Activated T-cell treated with anti-CD3 and anti-CD28 coated beads, Interleukin-2, amount 50 U/mL, for 72 hours (primary cell): ENCODE measurements around the gene NTN3. TPM values are rescaled to one million over a fixed set of nuclear protein-coding genes. Genes with fewer than 3 reads are reported as not detected.

Experiments used
- ATAC-seq, 2 donors: fragments of 150-1000 bp; cut with Tn5 transposase; replicated peaks in 1 of 2; 2 replicates each; pipeline ENCODE4 v1.10.0; 2021; ENCODE audit warnings: moderate library complexity in 2 of 2, mild to moderate bottlenecking in 1 of 2
- DNase-seq, 2 donors: peaks; one replicate each; pipeline ENCODE4 v3.0.0; 2021 to 2022; ENCODE audit warnings: mixed read lengths in 1 of 2
- H3K27ac Mint-ChIP-seq: one replicate; pipeline ENCODE4 v1.8.0; 2022; ENCODE audit warnings: mild to moderate bottlenecking, moderate library complexity, mixed read lengths
- H3K27me3 Mint-ChIP-seq: one replicate; pipeline ENCODE4 v1.8.0; 2022; ENCODE audit warnings: low read depth, mixed read lengths
- H3K36me3 Mint-ChIP-seq, 2 donors: one replicate each; pipeline ENCODE4 v1.8.0; 2022; ENCODE audit warnings: mixed read lengths in 2 of 2, mild to moderate bottlenecking in 1 of 2; ENCODE audit not compliant: insufficient read depth in 2 of 2
- H3K4me1 Mint-ChIP-seq: one replicate; pipeline ENCODE4 v1.8.0; 2022; ENCODE audit warnings: low read depth, mixed read lengths
- H3K4me3 Mint-ChIP-seq, 2 donors: one replicate each; pipeline ENCODE4 v1.8.0; 2022; ENCODE audit warnings: mild to moderate bottlenecking in 2 of 2, mixed read lengths in 2 of 2, moderate library complexity in 2 of 2
- H3K9me3 Mint-ChIP-seq, 2 donors: one replicate each; pipeline ENCODE4 v1.8.0; 2022; ENCODE audit warnings: mixed read lengths in 2 of 2
- total RNA-seq, 2 donors: library from RNA; stranded (reverse); gene quantifications; one replicate each; pipeline ENCODE4 v1.2.3, GENCODE V29; 2022

Gene NTN3
- total RNA-seq, 2 donors from 2014 or later = not detected

DNA sequence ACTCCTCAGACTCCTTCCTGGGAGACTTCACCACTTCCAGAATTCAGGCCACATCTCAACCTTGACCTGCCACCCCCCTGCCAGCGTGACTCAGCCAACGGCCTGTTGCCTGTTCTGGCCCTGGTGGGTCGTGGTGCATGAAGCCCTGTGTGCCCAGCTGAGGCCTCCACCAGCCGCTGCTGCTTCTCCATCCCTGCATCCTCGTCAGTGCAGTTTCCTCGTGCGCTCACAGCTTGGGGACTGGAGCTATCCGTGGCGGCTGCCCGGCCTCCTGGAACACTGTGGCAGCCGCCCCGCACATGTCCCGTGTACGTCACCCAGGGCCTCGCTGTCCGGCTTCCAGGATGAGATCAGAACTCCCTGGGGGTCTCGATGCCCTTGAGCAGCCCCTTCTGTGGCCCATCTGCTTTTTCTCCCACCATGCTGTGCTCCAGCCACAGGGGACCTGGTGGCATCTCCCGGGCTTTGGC, 19.2 kb upstream of the NTN3 start:
- ATAC-seq = no peak
- Mint-ChIP-seq H3K27ac (no peak overlapping the region), H3K4me1 (no peaks in the 10 kb centered on the region), H3K4me3 (no peak overlapping the region), H3K27me3 (no peaks in the 10 kb centered on the region), H3K9me3 (no peaks in the 10 kb centered on the region), H3K36me3 (peaks cover 9 to 20% of the 10 kb centered on the region in 2 donors)
- no peak for DNase-seq

DNA sequence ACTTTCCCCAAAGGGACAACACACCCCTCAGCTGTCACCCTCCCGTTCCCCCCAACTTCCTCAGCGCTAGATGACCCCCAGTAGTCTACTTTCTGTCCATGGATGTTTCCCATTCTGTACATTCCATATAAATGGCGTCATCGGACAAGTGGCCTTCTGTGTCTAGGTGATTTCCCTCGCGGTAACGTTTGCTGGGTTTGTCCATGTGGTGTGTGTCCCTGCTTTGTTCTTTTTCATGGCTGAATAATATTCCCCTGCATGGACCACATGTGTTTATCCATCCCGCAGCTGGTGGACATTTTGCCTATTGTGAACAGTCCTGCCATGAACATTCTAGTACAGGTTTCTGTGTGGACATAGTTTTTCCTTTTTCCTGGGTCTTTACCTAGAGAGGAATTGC, 18.4 kb upstream of the NTN3 start:
- DNase-seq (no peak), ATAC-seq (no peak)
- no peak overlapping the region for H3K27ac Mint-ChIP-seq
- no peaks in the 10 kb centered on the region for H3K9me3 Mint-ChIP-seq
- H3K4me3 Mint-ChIP-seq = no peak overlapping the region
- H3K36me3 Mint-ChIP-seq = peaks cover 9 to 19% of the 10 kb centered on the region in 2 donors
- no peaks in the 10 kb centered on the region for H3K27me3 Mint-ChIP-seq
- H3K4me1 Mint-ChIP-seq = no peaks in the 10 kb centered on the region

DNA sequence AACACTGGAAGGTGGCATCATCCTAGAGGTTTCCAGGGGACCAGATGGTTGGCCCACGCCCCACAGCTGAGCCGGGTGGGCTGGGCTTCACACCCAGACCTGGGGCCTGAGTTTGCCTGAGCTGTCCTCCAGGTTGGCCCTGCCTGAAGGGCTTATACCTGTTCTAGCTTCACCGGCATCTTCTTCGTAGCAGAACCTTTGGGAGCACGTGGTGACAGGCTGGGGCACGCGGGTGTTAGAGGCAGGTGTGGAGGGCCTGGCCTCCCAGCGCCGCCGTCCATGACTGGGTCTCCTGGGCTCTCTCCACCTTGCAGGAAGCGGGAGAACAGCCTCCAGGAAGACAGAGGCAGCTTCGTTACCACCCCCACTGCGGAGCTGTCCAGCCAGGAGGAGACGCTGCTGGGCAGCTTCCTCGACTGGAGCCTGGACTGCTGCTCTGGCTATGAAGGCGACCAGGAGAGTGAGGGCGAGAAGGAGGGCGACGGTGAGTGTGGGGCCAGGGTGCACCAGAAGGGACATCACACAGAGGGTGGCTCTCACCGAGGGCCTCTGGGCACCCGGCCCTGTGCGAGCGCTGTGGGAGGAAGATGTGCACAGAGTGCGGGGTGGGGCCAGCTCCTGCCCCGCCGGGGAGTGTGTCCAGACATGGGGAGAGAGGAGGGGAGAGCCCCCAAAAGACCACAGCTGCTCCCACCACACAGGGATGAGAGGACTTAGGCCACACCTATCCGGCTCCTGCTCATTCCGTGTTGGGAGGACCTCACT, 15.8 kb upstream of the NTN3 start:
- no peaks in the 10 kb centered on the region for H3K9me3 Mint-ChIP-seq
- no peak overlapping the region for H3K4me3 Mint-ChIP-seq
- peaks cover 4 to 20% of the 10 kb centered on the region in 2 donors for H3K36me3 Mint-ChIP-seq
- H3K4me1 Mint-ChIP-seq = peaks cover 7% of the 10 kb centered on the region
- H3K27me3 Mint-ChIP-seq = no peaks in the 10 kb centered on the region
- DNase-seq = no peak
- ATAC-seq = no peak
- no peak overlapping the region for H3K27ac Mint-ChIP-seq

GRCh38 chr16:2456551-2457153, 14.4 kb upstream of the NTN3 start:
- H3K27ac Mint-ChIP-seq = no peak overlapping the region
- H3K4me1 Mint-ChIP-seq = peaks cover 12% of the 10 kb centered on the region
- ATAC-seq = no peak
- DNase-seq = no peak
- peaks cover 2 to 16% of the 10 kb centered on the region in 2 donors for H3K36me3 Mint-ChIP-seq
- no peaks in the 10 kb centered on the region for H3K9me3 Mint-ChIP-seq
- H3K27me3 Mint-ChIP-seq = no peaks in the 10 kb centered on the region
- no peak overlapping the region for H3K4me3 Mint-ChIP-seq

- H3K27ac Mint-ChIP-seq = no peak overlapping the region
Measured at GRCh38 chr16:2457267-2457666, 13.8 kb upstream of the NTN3 start.

GRCh38 chr16:2457946-2458345, 13.2 kb upstream of the NTN3 start:
- peak overlapping the region in 1 of 2 donors; percentile 32 for H3K4me3 Mint-ChIP-seq
- H3K9me3 Mint-ChIP-seq = no peaks in the 10 kb centered on the region
- ATAC-seq = no peak
- H3K27ac Mint-ChIP-seq = no peak overlapping the region
- peaks cover 12% of the 10 kb centered on the region for H3K4me1 Mint-ChIP-seq
- peaks cover 2 to 14% of the 10 kb centered on the region in 2 donors for H3K36me3 Mint-ChIP-seq
- no peaks in the 10 kb centered on the region for H3K27me3 Mint-ChIP-seq
- DNase-seq = no peak

More at GRCh38 chr16:2457267-2457666, 13.8 kb upstream of the NTN3 start:
- no peaks in the 10 kb centered on the region for H3K9me3 Mint-ChIP-seq
- ATAC-seq (no peak), DNase-seq (no peak)
- no peaks in the 10 kb centered on the region for H3K27me3 Mint-ChIP-seq
- peaks cover 12% of the 10 kb centered on the region for H3K4me1 Mint-ChIP-seq
- no peak overlapping the region for H3K4me3 Mint-ChIP-seq
- H3K36me3 Mint-ChIP-seq = peaks cover 2 to 16% of the 10 kb centered on the region in 2 donors

GRCh38 chr16:2458887-2459646, 12.0 kb upstream of the NTN3 start:
- peak in 1 of 2 donors; percentile 8 for ATAC-seq
- H3K9me3 Mint-ChIP-seq = no peaks in the 10 kb centered on the region

GRCh38 chr16:2459647-2460390, 11.3 kb upstream of the NTN3 start, which contains the start of gene TEDC2:
Gene TEDC2 (plus strand): TSS chr16:2460109. CDS start chr16:2460145, 36 bp downstream.
- peaks cover 12% of the 10 kb centered on the region for H3K4me1 Mint-ChIP-seq
- ATAC-seq (peak; percentile 95 to 96), DNase-seq (peak; percentile 99)
- no peaks in the 10 kb centered on the region for H3K9me3 Mint-ChIP-seq
- H3K27ac Mint-ChIP-seq = peak within 1 kb of the TSS; percentile 84
- no peaks in the 10 kb centered on the region for H3K27me3 Mint-ChIP-seq
- peaks cover 2 to 10% of the 10 kb centered on the region in 2 donors for H3K36me3 Mint-ChIP-seq
- peak within 1 kb of the TSS; percentile 87 to 91 for H3K4me3 Mint-ChIP-seq

More at GRCh38 chr16:2458887-2459646, 12.0 kb upstream of the NTN3 start:
- peak overlapping the region; percentile 87 to 91 for H3K4me3 Mint-ChIP-seq
- DNase-seq = no peak
- peak overlapping the region; percentile 84 for H3K27ac Mint-ChIP-seq
- peaks cover 12% of the 10 kb centered on the region for H3K4me1 Mint-ChIP-seq
- H3K36me3 Mint-ChIP-seq = peaks cover 2 to 10% of the 10 kb centered on the region in 2 donors
- H3K27me3 Mint-ChIP-seq = no peaks in the 10 kb centered on the region

DNA sequence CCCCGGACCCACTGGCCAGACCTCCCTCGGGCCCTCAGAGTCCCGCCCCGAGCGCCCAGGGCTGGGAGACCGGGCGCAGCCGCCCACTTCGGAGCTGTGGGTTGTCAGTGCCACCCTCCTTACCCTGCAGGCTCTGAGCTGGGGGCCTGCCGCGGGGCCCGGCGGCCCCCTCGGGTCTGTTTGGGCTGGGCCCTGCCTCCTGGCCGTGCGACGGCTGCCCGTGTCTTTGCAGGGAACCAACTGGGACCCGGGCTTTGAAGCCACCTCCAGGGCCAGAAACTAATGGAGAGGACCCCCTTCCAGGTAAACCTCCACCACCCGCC, 10.7 kb upstream of the NTN3 start:
- H3K27ac Mint-ChIP-seq = no peak overlapping the region
- peaks cover 12% of the 10 kb centered on the region for H3K4me1 Mint-ChIP-seq
- ATAC-seq (no peak), DNase-seq (no peak)
- peak overlapping the region; percentile 87 to 91 for H3K4me3 Mint-ChIP-seq
- H3K9me3 Mint-ChIP-seq = no peaks in the 10 kb centered on the region
- peaks cover 2 to 10% of the 10 kb centered on the region in 2 donors for H3K36me3 Mint-ChIP-seq
- no peaks in the 10 kb centered on the region for H3K27me3 Mint-ChIP-seq

GRCh38 chr16:2460916-2461315, 10.2 kb upstream of the NTN3 start:
- DNase-seq = no peak
- Mint-ChIP-seq H3K4me3 (peak overlapping the region; percentile 87 to 91), H3K36me3 (peaks cover 2 to 10% of the 10 kb centered on the region in 2 donors), H3K27me3 (no peaks in the 10 kb centered on the region), H3K27ac (no peak overlapping the region), H3K4me1 (peaks cover 12% of the 10 kb centered on the region), H3K9me3 (no peaks in the 10 kb centered on the region)
- no peak for ATAC-seq

- DNase-seq (no peak), ATAC-seq (no peak)
- Mint-ChIP-seq H3K27me3 (no peaks in the 10 kb centered on the region), H3K36me3 (peaks cover 0 to 6% of the 10 kb centered on the region in 2 donors), H3K4me3 (peak overlapping the region in 1 of 2 donors; percentile 48), H3K4me1 (peaks cover 15% of the 10 kb centered on the region), H3K27ac (no peak overlapping the region), H3K9me3 (no peaks in the 10 kb centered on the region)
Measured at GRCh38 chr16:2462031-2462866, 8.8 kb upstream of the NTN3 start.

DNA sequence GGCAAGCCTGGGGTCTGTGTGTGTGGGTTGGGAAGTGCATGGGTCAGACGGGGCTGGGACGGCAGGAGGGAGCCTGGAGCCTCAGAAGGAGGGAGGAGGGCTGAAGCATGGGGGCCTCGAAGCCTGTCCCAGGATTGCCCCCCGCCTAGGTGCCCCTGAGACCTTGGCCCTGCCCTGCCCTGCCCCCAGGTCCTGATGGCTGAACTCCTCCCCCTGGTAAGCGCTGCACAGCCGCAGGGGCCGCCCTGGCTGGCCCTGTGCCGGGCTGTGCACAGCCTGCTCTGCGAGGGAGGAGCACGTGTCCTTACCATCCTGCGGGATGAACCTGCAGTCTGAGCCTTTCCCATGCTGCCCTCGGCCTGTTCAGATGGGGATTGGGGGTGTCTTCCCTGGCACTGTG, 6.8 kb upstream of the NTN3 start:
- Mint-ChIP-seq H3K4me3 (no peak overlapping the region), H3K36me3 (peaks cover 0 to 3% of the 10 kb centered on the region in 2 donors), H3K4me1 (peaks cover 14% of the 10 kb centered on the region), H3K27me3 (peaks cover 7% of the 10 kb centered on the region), H3K9me3 (no peaks in the 10 kb centered on the region), H3K27ac (no peak overlapping the region)
- ATAC-seq (no peak), DNase-seq (no peak)
